GM23338 (cell line): Measurements from ENCODE around the gene MYLK. TPM values are rescaled to one million over a fixed set of nuclear protein-coding genes. Genes with fewer than 3 reads are reported as not detected.

Source experiments
- ATAC-seq: fragments of 200-7000 bp; cut with Tn5 transposase; 3 replicates; pipeline ENCODE4 v1.9.1; 2020
- DNase-seq: peaks from one replicate; pipeline ENCODE4 v3.0.0-alpha.2; 2015; ENCODE audit warnings: low spot score
- H2AFZ ChIP-seq: fragments of 200-600 bp; sonication (generic); 2 replicates; pipeline ENCODE4 v1.8.0; 2016; ENCODE audit warnings: antibody characterized with exemption, mild to moderate bottlenecking, moderate library complexity
- H3F3A ChIP-seq: fragments of 200-600 bp; sonication (generic); replicated peaks from 2 replicates; pipeline ENCODE4 v1.8.0; 2017; ENCODE audit warnings: antibody characterized with exemption, mixed run types, low read depth
- H3K27ac ChIP-seq: fragments of 200-600 bp; sonication (generic); 2 replicates; pipeline ENCODE4 v1.6.1; 2016; ENCODE audit warnings: low read depth
- H3K27me3 ChIP-seq: fragments of 200-600 bp; sonication (generic); 2 replicates; pipeline ENCODE4 v1.8.0; 2016; ENCODE audit warnings: mild to moderate bottlenecking, mixed run types, moderate library complexity; ENCODE audit not compliant: insufficient read depth
- H3K36me3 ChIP-seq: fragments of 200-600 bp; sonication (generic); 2 replicates; pipeline ENCODE4 v1.8.0; 2016; ENCODE audit warnings: mild to moderate bottlenecking; ENCODE audit not compliant: insufficient read depth
- H3K4me1 ChIP-seq: fragments of 200-600 bp; sonication (generic); 2 replicates; pipeline ENCODE4 v1.8.0; 2016; ENCODE audit warnings: mild to moderate bottlenecking, moderate library complexity; ENCODE audit not compliant: insufficient read depth
- H3K4me2 ChIP-seq: fragments of 200-600 bp; sonication (generic); 2 replicates; pipeline ENCODE4 v1.7.1; 2017; ENCODE audit warnings: mixed run types
- H3K4me3 ChIP-seq: fragments of 200-600 bp; sonication (generic); 2 replicates; pipeline ENCODE4 v1.6.1; 2016; ENCODE audit warnings: mixed run types
- H3K79me2 ChIP-seq: fragments of 200-600 bp; sonication (generic); replicated peaks from 2 replicates; pipeline ENCODE4 v1.8.0; 2017; ENCODE audit warnings: mild to moderate bottlenecking; ENCODE audit not compliant: insufficient read depth
- H3K9me2 ChIP-seq: fragments of 200-600 bp; sonication (generic); 2 replicates; pipeline ENCODE4 v1.8.0; 2017; ENCODE audit not compliant: insufficient read depth
- H4K20me1 ChIP-seq: fragments of 200-600 bp; sonication (generic); replicated peaks from 2 replicates; pipeline ENCODE4 v1.8.0; 2017; ENCODE audit warnings: mild to moderate bottlenecking; ENCODE audit not compliant: insufficient read depth
- H3K27ac Mint-ChIP-seq: 2 replicates; pipeline ENCODE4 v1.8.0; 2020; ENCODE audit warnings: inconsistent platforms, mild to moderate bottlenecking, moderate library complexity, mixed read lengths
- H3K27me3 Mint-ChIP-seq: 3 replicates; pipeline ENCODE4 v1.8.0; 2022; ENCODE audit warnings: low read depth, mild to moderate bottlenecking, moderate library complexity, mixed read lengths, inconsistent platforms; ENCODE audit not compliant: insufficient read depth, poor library complexity
- H3K36me3 Mint-ChIP-seq: 3 replicates; pipeline ENCODE4 v1.8.0; 2021; ENCODE audit warnings: low read depth, mild to moderate bottlenecking, inconsistent platforms, moderate library complexity, mixed read lengths
- H3K4me1 Mint-ChIP-seq: 3 replicates; pipeline ENCODE4 v1.8.0; 2020; ENCODE audit warnings: mild to moderate bottlenecking, inconsistent platforms, mixed read lengths
- H3K4me3 Mint-ChIP-seq: 3 replicates; pipeline ENCODE4 v1.8.0; 2021; ENCODE audit warnings: moderate library complexity, mild to moderate bottlenecking, inconsistent platforms, mixed read lengths
- H3K9me3 Mint-ChIP-seq: 3 replicates; pipeline ENCODE4 v1.8.0; 2020; ENCODE audit warnings: moderate library complexity, mild to moderate bottlenecking, inconsistent platforms, mixed read lengths
- CREB1 ChIP-seq: fragments of 250-450 bp; sonication (Bioruptor Pico); IDR thresholded peaks from 2 replicates; pipeline ENCODE4 v1.5.0; 2020; ENCODE audit warnings: low read depth, mild to moderate bottlenecking, moderate library complexity
- EZH2 ChIP-seq: fragments of 200-600 bp; sonication (generic); IDR thresholded peaks from one replicate; pipeline ENCODE4 v1.8.0; 2017; ENCODE audit warnings: antibody characterized with exemption, mild to moderate bottlenecking, low read depth; ENCODE audit not compliant: unreplicated experiment
- EZH2phosphoT487 ChIP-seq: fragments of 200-600 bp; sonication (generic); IDR thresholded peaks from one replicate; pipeline ENCODE4 v1.8.1; 2018; ENCODE audit warnings: antibody characterized with exemption; ENCODE audit not compliant: unreplicated experiment
- JUNB ChIP-seq: IDR thresholded peaks from one replicate; pipeline ENCODE4 v1.6.1; 2016; ENCODE audit warnings: antibody characterized with exemption; ENCODE audit not compliant: unreplicated experiment
- NANOG ChIP-seq: IDR thresholded peaks from 2 replicates; pipeline ENCODE4 v1.6.1; 2016; ENCODE audit warnings: antibody characterized with exemption, borderline replicate concordance
- POLR2AphosphoS5 ChIP-seq: IDR thresholded peaks from 2 replicates; pipeline ENCODE4 v1.6.1; 2016; ENCODE audit warnings: antibody characterized with exemption, low read depth
- STAT1 ChIP-seq: IDR thresholded peaks from one replicate; pipeline ENCODE4 v1.6.1; 2016; ENCODE audit warnings: antibody characterized with exemption; ENCODE audit not compliant: unreplicated experiment
- ZNF114 ChIP-seq: fragments of 250-450 bp; sonication (Bioruptor Pico); IDR thresholded peaks from 2 replicates; pipeline ENCODE4 v1.5.0; 2020; ENCODE audit warnings: mild to moderate bottlenecking, moderate library complexity
- ZNF331 ChIP-seq: fragments of 250-450 bp; sonication (Bioruptor Pico); IDR thresholded peaks from 2 replicates; pipeline ENCODE4 v1.5.0; 2020; ENCODE audit warnings: low read depth, mild to moderate bottlenecking, moderate library complexity
- polyA plus RNA-seq: library from polyadenylated mRNA; unstranded; fragments of >200 nt; fragmentation: Nextera tagmentation; extraction: Ambion mirVana; gene quantifications from 2 replicates; pipeline ENCODE4 v1.2.1, GENCODE V29; 2016
- total RNA-seq: library from RNA; depleted of rRNA; stranded (reverse); fragments of >200 nt; shearing (Covaris generic); gene quantifications from 2 replicates; pipeline ENCODE4 v1.2.3, GENCODE V29; 2014
- TF ChIP-seq, protein P1 (sequence below): fragments of 250-450 bp; sonication (Bioruptor Pico); IDR thresholded peaks from 2 replicates; pipeline ENCODE4 v1.5.0; 2020; ENCODE audit warnings: mild to moderate bottlenecking, moderate library complexity
- TF ChIP-seq, protein P2 (sequence below): IDR thresholded peaks from one replicate; pipeline ENCODE4 v1.6.1; 2018; ENCODE audit warnings: antibody characterized with exemption; ENCODE audit not compliant: unreplicated experiment
- TF ChIP-seq, protein P3 (sequence below): IDR thresholded peaks from 2 replicates; pipeline ENCODE4 v1.6.1; 2016; ENCODE audit warnings: antibody characterized with exemption
- TF ChIP-seq, protein P4 (sequence below), 2 experiments: fragments of 200-600 bp in 1 of 2; sonication (generic) in 1 of 2; conservative IDR thresholded peaks; 2 replicates each; pipeline versions ENCODE4 v1.5.1 to v1.6.1; 2016 to 2017; ENCODE audit warnings: antibody characterized with exemption in 2 of 2, low read depth in 2 of 2, mild to moderate bottlenecking in 2 of 2, moderate library complexity in 1 of 2

The MYLK gene
- total and polyA plus RNA-seq, 2 experiments from 2014 or later: 11.5 to 17.9 TPM

DNA sequence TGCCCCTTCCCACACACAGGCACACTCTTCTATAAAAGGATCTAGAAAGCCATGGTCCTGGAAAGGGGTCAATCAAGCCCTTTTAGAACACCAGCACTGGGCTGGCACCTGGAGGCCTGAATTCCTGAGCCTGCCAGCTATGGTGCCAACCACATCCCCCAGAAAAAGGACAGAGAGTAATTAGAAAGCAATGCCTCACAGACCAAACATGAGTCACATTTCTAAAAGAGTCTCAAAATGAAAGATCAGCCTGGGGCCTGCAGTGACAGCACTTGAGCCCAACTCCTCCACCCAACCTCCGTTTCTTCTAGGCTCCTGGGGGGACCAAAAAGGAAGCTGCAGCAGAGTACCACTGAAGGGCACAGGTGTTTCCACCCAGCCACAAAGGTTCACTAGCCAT, 14.1 kb downstream of the MYLK start:
- H3K4me3 Mint-ChIP-seq: no peak overlapping the region
- H3K4me2 ChIP-seq: no peak overlapping the region
- DNase-seq: no peak

More for the DNA sequence above, 14.1 kb downstream of the MYLK start:
- Histone ChIP-seq H3K27me3 (no peaks in the 10 kb centered on the region), H3F3A (no peaks in the 10 kb centered on the region), H2AFZ (no peak overlapping the region), H3K4me3 (no peak overlapping the region), H3K27ac (no peak overlapping the region), H3K9me2 (peaks cover 19% of the 10 kb centered on the region), H3K79me2 (peaks cover 3% of the 10 kb centered on the region; the same call in 1 of the 2 replicates), H3K36me3 (no peaks in the 10 kb centered on the region), H4K20me1 (no peaks in the 10 kb centered on the region), H3K4me1 (no peaks in the 10 kb centered on the region)
- TF ChIP-seq, protein P1, sequence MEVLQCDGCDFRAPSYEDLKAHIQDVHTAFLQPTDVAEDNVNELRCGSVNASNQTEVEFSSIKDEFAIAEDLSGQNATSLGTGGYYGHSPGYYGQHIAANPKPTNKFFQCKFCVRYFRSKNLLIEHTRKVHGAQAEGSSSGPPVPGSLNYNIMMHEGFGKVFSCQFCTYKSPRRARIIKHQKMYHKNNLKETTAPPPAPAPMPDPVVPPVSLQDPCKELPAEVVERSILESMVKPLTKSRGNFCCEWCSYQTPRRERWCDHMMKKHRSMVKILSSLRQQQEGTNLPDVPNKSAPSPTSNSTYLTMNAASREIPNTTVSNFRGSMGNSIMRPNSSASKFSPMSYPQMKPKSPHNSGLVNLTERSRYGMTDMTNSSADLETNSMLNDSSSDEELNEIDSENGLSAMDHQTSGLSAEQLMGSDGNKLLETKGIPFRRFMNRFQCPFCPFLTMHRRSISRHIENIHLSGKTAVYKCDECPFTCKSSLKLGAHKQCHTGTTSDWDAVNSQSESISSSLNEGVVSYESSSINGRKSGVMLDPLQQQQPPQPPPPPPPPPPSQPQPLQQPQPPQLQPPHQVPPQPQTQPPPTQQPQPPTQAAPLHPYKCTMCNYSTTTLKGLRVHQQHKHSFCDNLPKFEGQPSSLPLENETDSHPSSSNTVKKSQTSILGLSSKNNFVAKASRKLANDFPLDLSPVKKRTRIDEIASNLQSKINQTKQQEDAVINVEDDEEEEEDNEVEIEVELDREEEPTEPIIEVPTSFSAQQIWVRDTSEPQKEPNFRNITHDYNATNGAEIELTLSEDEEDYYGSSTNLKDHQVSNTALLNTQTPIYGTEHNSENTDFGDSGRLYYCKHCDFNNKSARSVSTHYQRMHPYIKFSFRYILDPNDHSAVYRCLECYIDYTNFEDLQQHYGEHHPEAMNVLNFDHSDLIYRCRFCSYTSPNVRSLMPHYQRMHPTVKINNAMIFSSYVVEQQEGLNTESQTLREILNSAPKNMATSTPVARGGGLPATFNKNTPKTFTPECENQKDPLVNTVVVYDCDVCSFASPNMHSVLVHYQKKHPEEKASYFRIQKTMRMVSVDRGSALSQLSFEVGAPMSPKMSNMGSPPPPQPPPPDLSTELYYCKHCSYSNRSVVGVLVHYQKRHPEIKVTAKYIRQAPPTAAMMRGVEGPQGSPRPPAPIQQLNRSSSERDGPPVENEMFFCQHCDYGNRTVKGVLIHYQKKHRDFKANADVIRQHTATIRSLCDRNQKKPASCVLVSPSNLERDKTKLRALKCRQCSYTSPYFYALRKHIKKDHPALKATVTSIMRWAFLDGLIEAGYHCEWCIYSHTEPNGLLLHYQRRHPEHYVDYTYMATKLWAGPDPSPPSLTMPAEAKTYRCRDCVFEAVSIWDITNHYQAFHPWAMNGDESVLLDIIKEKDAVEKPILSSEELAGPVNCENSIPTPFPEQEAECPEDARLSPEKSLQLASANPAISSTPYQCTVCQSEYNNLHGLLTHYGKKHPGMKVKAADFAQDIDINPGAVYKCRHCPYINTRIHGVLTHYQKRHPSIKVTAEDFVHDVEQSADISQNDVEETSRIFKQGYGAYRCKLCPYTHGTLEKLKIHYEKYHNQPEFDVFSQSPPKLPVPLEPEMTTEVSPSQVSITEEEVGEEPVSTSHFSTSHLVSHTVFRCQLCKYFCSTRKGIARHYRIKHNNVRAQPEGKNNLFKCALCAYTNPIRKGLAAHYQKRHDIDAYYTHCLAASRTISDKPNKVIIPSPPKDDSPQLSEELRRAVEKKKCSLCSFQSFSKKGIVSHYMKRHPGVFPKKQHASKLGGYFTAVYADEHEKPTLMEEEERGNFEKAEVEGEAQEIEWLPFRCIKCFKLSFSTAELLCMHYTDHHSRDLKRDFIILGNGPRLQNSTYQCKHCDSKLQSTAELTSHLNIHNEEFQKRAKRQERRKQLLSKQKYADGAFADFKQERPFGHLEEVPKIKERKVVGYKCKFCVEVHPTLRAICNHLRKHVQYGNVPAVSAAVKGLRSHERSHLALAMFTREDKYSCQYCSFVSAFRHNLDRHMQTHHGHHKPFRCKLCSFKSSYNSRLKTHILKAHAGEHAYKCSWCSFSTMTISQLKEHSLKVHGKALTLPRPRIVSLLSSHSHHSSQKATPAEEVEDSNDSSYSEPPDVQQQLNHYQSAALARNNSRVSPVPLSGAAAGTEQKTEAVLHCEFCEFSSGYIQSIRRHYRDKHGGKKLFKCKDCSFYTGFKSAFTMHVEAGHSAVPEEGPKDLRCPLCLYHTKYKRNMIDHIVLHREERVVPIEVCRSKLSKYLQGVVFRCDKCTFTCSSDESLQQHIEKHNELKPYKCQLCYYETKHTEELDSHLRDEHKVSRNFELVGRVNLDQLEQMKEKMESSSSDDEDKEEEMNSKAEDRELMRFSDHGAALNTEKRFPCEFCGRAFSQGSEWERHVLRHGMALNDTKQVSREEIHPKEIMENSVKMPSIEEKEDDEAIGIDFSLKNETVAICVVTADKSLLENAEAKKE (CRISPR knock-in tag): no peak
- TF ChIP-seq, protein P2, sequence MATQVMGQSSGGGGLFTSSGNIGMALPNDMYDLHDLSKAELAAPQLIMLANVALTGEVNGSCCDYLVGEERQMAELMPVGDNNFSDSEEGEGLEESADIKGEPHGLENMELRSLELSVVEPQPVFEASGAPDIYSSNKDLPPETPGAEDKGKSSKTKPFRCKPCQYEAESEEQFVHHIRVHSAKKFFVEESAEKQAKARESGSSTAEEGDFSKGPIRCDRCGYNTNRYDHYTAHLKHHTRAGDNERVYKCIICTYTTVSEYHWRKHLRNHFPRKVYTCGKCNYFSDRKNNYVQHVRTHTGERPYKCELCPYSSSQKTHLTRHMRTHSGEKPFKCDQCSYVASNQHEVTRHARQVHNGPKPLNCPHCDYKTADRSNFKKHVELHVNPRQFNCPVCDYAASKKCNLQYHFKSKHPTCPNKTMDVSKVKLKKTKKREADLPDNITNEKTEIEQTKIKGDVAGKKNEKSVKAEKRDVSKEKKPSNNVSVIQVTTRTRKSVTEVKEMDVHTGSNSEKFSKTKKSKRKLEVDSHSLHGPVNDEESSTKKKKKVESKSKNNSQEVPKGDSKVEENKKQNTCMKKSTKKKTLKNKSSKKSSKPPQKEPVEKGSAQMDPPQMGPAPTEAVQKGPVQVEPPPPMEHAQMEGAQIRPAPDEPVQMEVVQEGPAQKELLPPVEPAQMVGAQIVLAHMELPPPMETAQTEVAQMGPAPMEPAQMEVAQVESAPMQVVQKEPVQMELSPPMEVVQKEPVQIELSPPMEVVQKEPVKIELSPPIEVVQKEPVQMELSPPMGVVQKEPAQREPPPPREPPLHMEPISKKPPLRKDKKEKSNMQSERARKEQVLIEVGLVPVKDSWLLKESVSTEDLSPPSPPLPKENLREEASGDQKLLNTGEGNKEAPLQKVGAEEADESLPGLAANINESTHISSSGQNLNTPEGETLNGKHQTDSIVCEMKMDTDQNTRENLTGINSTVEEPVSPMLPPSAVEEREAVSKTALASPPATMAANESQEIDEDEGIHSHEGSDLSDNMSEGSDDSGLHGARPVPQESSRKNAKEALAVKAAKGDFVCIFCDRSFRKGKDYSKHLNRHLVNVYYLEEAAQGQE: no peak
- TF ChIP-seq STAT1: no peak
- no peak for TF ChIP-seq EZH2
- TF ChIP-seq CREB1 (CRISPR knock-in tag): no peak
- no peak for TF ChIP-seq ZNF114 (CRISPR knock-in tag)
- no peak for TF ChIP-seq NANOG
- TF ChIP-seq, protein P3, sequence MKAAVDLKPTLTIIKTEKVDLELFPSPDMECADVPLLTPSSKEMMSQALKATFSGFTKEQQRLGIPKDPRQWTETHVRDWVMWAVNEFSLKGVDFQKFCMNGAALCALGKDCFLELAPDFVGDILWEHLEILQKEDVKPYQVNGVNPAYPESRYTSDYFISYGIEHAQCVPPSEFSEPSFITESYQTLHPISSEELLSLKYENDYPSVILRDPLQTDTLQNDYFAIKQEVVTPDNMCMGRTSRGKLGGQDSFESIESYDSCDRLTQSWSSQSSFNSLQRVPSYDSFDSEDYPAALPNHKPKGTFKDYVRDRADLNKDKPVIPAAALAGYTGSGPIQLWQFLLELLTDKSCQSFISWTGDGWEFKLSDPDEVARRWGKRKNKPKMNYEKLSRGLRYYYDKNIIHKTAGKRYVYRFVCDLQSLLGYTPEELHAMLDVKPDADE: no peak
- no peak for TF ChIP-seq JUNB
- TF ChIP-seq ZNF331 (CRISPR knock-in tag): no peak
- TF ChIP-seq POLR2AphosphoS5: no peak
- TF ChIP-seq EZH2phosphoT487: no peak
- TF ChIP-seq, protein P4, sequence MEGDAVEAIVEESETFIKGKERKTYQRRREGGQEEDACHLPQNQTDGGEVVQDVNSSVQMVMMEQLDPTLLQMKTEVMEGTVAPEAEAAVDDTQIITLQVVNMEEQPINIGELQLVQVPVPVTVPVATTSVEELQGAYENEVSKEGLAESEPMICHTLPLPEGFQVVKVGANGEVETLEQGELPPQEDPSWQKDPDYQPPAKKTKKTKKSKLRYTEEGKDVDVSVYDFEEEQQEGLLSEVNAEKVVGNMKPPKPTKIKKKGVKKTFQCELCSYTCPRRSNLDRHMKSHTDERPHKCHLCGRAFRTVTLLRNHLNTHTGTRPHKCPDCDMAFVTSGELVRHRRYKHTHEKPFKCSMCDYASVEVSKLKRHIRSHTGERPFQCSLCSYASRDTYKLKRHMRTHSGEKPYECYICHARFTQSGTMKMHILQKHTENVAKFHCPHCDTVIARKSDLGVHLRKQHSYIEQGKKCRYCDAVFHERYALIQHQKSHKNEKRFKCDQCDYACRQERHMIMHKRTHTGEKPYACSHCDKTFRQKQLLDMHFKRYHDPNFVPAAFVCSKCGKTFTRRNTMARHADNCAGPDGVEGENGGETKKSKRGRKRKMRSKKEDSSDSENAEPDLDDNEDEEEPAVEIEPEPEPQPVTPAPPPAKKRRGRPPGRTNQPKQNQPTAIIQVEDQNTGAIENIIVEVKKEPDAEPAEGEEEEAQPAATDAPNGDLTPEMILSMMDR (conservative IDR thresholded peaks at IDR 0.05; ENCODE audit: low read depth in 2 of 2): no peak
- H3K36me3 Mint-ChIP-seq: peaks cover 11% of the 10 kb centered on the region
- H3K9me3 Mint-ChIP-seq: peaks cover 4% of the 10 kb centered on the region; the same call in 2 of the 3 replicates
- H3K27ac Mint-ChIP-seq: no peak overlapping the region
- H3K4me1 Mint-ChIP-seq: peaks cover 15% of the 10 kb centered on the region
- ATAC-seq: no peak
- peaks cover 3% of the 10 kb centered on the region for H3K27me3 Mint-ChIP-seq
